Measurements from ENCODE around the gene GNA15. TPM values are rescaled to one million over a fixed set of nuclear protein-coding genes. Genes with fewer than 3 reads are reported as not detected.
A peak's percentile ranks its signal among the peaks of the same experiment; 100 is the strongest.

GNA15 gene
- total and polyA plus RNA-seq, 2 donors (not counting 3 experiments of a cell fraction or from before 2014, with no cell fraction given) = 0.17 TPM; not detected in 1

DNA sequence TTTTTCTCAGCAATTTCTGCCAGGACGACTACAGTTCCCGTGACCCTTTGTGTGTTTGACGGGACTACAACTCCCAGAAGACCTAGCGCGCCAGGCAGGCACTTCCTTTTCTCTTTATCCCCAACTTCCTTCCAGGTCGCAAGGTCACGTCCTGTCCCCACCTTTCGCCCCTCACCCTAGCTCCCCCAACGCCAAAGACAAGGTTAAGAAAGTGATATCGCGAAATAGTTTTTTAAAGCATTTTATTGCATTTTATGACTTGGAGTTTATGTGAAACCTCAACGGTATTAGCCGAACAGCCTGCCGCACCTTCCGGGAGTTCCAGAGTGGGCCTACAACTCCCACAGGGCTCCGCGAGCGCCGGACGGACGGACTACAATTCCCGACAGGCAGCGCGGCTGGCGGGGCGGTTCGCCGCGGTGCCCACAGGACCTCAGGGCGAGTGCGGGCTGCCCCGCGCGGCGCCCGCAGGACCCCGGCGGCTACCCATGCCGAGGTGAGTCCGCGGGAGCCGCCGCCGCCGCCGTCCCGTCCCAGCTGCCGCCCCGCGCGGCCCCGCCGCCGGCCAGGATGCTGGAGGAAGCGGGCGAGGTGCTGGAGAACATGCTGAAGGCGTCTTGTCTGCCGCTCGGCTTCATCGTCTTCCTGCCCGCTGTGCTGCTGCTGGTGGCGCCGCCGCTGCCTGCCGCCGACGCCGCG lies 49.8 kb downstream of the GNA15 start, which contains the start of gene NCLN:
TSS of gene NCLN (plus strand) at position 470 of the 699 bp plus-strand sequence. CDS start at position 571, 101 bp downstream.
- H2AFZ ChIP-seq (ENCODE audit: low read depth, low read length) = peak within 1 kb of the TSS; percentile 70
- H3K4me1 ChIP-seq (ENCODE audit: control insufficient read depth, extremely low read depth, insufficient read depth, low read length) = peaks cover 12% of the 10 kb centered on the region
- dilution Hi-C loops (cut with MboI; ENCODE audit: extremely low pct_ligation_motif_present, low sequenced_read_pairs) (no loop called here), intact Hi-C loops (cut with micrococcal nuclease) (no loop called here)
- H3K9me3 ChIP-seq (replicated peaks; ENCODE audit: control insufficient read depth, insufficient read depth, low read length) = no peaks in the 10 kb centered on the region
- peaks cover 48% of the 10 kb centered on the region for H3K79me2 ChIP-seq (ENCODE audit: control insufficient read depth, insufficient read depth, low read length)
- H3K9ac ChIP-seq (replicated peaks; ENCODE audit: extremely low read depth, insufficient read depth, low read length) = peak within 1 kb of the TSS; percentile 75
- FAIRE-seq (peak; percentile 92), DNase-seq (ENCODE audit: low read depth, low spot score) (peak; percentile 98)
- peak within 1 kb of the TSS; percentile 62 to 82 (median 72) for H3K4me3 ChIP-seq (replicated peaks in 1 of 3; ENCODE audit: insufficient read depth in 1 of 3, low read depth in 1 of 3, low read length in 3 of 3)
- H3K9me1 ChIP-seq (replicated peaks; ENCODE audit: control insufficient read depth, extremely low read depth, insufficient read depth, low read length) = no peaks in the 10 kb centered on the region
- H3K27ac ChIP-seq (ENCODE audit: insufficient read depth, low read depth, low read length) = peak within 1 kb of the TSS; percentile 70
- no TSS peak for BruUV-seq (replicated peaks)
- no peaks in the 10 kb centered on the region for H3K27me3 ChIP-seq (ENCODE audit: control insufficient read depth in 2 of 2, insufficient read depth in 2 of 2, low read length in 2 of 2)
- no peaks in the 10 kb centered on the region for H3K36me3 ChIP-seq (ENCODE audit: control insufficient read depth in 2 of 2, extremely low read depth in 1 of 2, insufficient read depth in 2 of 2, low read length in 2 of 2)
- H3K4me2 ChIP-seq (ENCODE audit: insufficient read depth, low read length) = peak within 1 kb of the TSS; percentile 65
- TF ChIP-seq JUN (IDR thresholded peaks at IDR 0.05; ENCODE audit: borderline replicate concordance, insufficient read depth, insufficient read length, low read depth) (no peak), MYC (IDR thresholded peaks at IDR 0.05; ENCODE audit: low read depth, low read length) (peak; percentile 82), POLR2A (IDR thresholded peaks at IDR 0.05; ENCODE audit: low read depth, low read length) (peak; percentile 76), POLR2AphosphoS5 (IDR thresholded peaks at IDR 0.05; ENCODE audit: insufficient read depth, low read depth, low read length) (peak; percentile 64), FOS (IDR thresholded peaks at IDR 0.05; ENCODE audit: borderline replicate concordance, insufficient read depth, low read length) (no peak), GATA2 (IDR thresholded peaks at IDR 0.05; ENCODE audit: insufficient read depth, insufficient read length, low read depth, low read length) (no peak)
- TF ChIP-seq, protein P1, sequence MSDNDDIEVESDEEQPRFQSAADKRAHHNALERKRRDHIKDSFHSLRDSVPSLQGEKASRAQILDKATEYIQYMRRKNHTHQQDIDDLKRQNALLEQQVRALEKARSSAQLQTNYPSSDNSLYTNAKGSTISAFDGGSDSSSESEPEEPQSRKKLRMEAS (IDR thresholded peaks at IDR 0.05; ENCODE audit: insufficient read depth, insufficient read length) = peak; percentile 73
- no peaks in the 10 kb centered on the region for H4K20me1 ChIP-seq (replicated peaks; ENCODE audit: control insufficient read depth, extremely low read depth, insufficient read depth, low read length)
- ChIA-PET CTCF (interaction anchor here (1.3 to 2.0 kb wide), 2 partner anchors 56 to 235 kb away, joined by 5 to 7 read pairs; no protein-coding TSS in a partner anchor), POLR2A (no interaction called here)

All from endothelial cell of umbilical vein (primary cell).